Trophoblast cell (in vitro differentiated cells and primary cell): ENCODE data around the gene CLDN2. TPM values are rescaled to one million over a fixed set of nuclear protein-coding genes. Genes with fewer than 3 reads are reported as not detected.
"Not testable (repeated sequence)": the region's sequence is repeated elsewhere in the genome, so short reads cannot be mapped to it uniquely, and the experiment has no call there.

Experiments used
- DNase-seq, 2 donors: peaks; one replicate each; pipeline ENCODE4 v3.0.0-alpha.2; 2016
- H2AFZ ChIP-seq: 2 replicates; pipeline ENCODE4 v1.6.1; 2013; ENCODE audit warnings: low read length, moderate library complexity, mild to moderate bottlenecking; ENCODE audit not compliant: insufficient read depth, poor library complexity
- H2AK5ac ChIP-seq: 2 replicates; pipeline ENCODE4 v1.6.1; 2013; ENCODE audit warnings: mild to moderate bottlenecking, low read length
- H2BK120ac ChIP-seq: 2 replicates; pipeline ENCODE4 v1.6.1; 2013; ENCODE audit warnings: low read length, mild to moderate bottlenecking, moderate library complexity; ENCODE audit not compliant: insufficient read depth, poor library complexity
- H2BK12ac ChIP-seq: 2 replicates; pipeline ENCODE4 v1.6.1; 2013; ENCODE audit warnings: mild to moderate bottlenecking, low read length, moderate library complexity
- H2BK5ac ChIP-seq: 2 replicates; pipeline ENCODE4 v1.6.1; 2013; ENCODE audit warnings: low read length, low read depth, moderate library complexity, mild to moderate bottlenecking; ENCODE audit not compliant: poor library complexity
- H3K14ac ChIP-seq: 2 replicates; pipeline ENCODE4 v1.6.1; 2013; ENCODE audit warnings: mild to moderate bottlenecking, low read length
- H3K18ac ChIP-seq: 2 replicates; pipeline ENCODE4 v1.6.1; 2013; ENCODE audit warnings: mild to moderate bottlenecking, low read length
- H3K23ac ChIP-seq: 2 replicates; pipeline ENCODE4 v1.6.1; 2013; ENCODE audit warnings: low read length
- H3K27ac ChIP-seq: 2 replicates; pipeline ENCODE4 v1.5.1; 2013; ENCODE audit warnings: low read depth, mild to moderate bottlenecking, inconsistent platforms, low read length, moderate library complexity
- H3K27me3 ChIP-seq: 2 replicates; pipeline ENCODE4 v1.6.1; 2013; ENCODE audit warnings: inconsistent platforms, mild to moderate bottlenecking, low read length, moderate library complexity; ENCODE audit not compliant: insufficient read depth
- H3K36me3 ChIP-seq, 2 experiments: 1 replicate in 1 of 2; 2 replicates in 1 of 2; pipeline ENCODE4 v1.6.1; 2013; ENCODE audit warnings: low read length in 2 of 2, mild to moderate bottlenecking in 2 of 2, moderate library complexity in 1 of 2; ENCODE audit not compliant: insufficient read depth in 2 of 2, control insufficient read depth in 1 of 2
- H3K4ac ChIP-seq: 2 replicates; pipeline ENCODE4 v1.6.1; 2013; ENCODE audit warnings: low read depth, mild to moderate bottlenecking, low read length, moderate library complexity
- H3K4me1 ChIP-seq, 2 experiments: 1 replicate in 1 of 2; 2 replicates in 1 of 2; pipeline ENCODE4 v1.6.1; 2013; ENCODE audit warnings: low read length in 2 of 2, mild to moderate bottlenecking in 2 of 2, moderate library complexity in 1 of 2; ENCODE audit not compliant: insufficient read depth in 2 of 2, control insufficient read depth in 1 of 2
- H3K4me2 ChIP-seq: 2 replicates; pipeline ENCODE4 v1.6.1; 2013; ENCODE audit warnings: inconsistent platforms, mild to moderate bottlenecking, low read length, moderate library complexity
- H3K4me3 ChIP-seq: 2 replicates; pipeline ENCODE4 v1.5.1; 2013; ENCODE audit warnings: mild to moderate bottlenecking, low read depth, low read length, inconsistent platforms
- H3K79me1 ChIP-seq: one replicate; pipeline ENCODE4 v1.6.1; 2013; ENCODE audit warnings: low read length
- H3K79me2 ChIP-seq: 2 replicates; pipeline ENCODE4 v1.6.1; 2013; ENCODE audit warnings: low read length, mild to moderate bottlenecking; ENCODE audit not compliant: control insufficient read depth, insufficient read depth, poor library complexity
- H3K9ac ChIP-seq: 2 replicates; pipeline ENCODE4 v1.6.1; 2013; ENCODE audit warnings: mild to moderate bottlenecking, low read length
- H3K9me3 ChIP-seq: 2 replicates; pipeline ENCODE4 v1.6.1; 2013; ENCODE audit warnings: low read depth, mild to moderate bottlenecking, control low read depth, inconsistent platforms, low read length; ENCODE audit not compliant: insufficient read depth
- H4K12ac ChIP-seq: 2 replicates; pipeline ENCODE4 v1.6.1; 2013; ENCODE audit warnings: low read depth, mild to moderate bottlenecking, low read length, moderate library complexity
- H4K8ac ChIP-seq: 2 replicates; pipeline ENCODE4 v1.6.1; 2013; ENCODE audit warnings: low read depth, mild to moderate bottlenecking, low read length, moderate library complexity
- H4K91ac ChIP-seq: one replicate; pipeline ENCODE4 v1.6.1; 2013; ENCODE audit warnings: low read depth, mild to moderate bottlenecking, low read length, moderate library complexity
- WGBS: extraction: QIAGEN DNeasy Blood & Tissue Kit; methylation state at CpG from one replicate; pipeline ENCODE4 v1.1.7; 2013; ENCODE audit warnings: missing lambda C conversion rate; ENCODE audit not compliant: insufficient read length, insufficient coverage; ENCODE audit errors: extremely low coverage; 5-methylcytosine and 5-hydroxymethylcytosine counted together
- polyA plus RNA-seq: library from polyadenylated mRNA; stranded (reverse); fragments of 200-250 nt; gene quantifications from 2 replicates; pipeline ENCODE4 v1.2.3, GENCODE V29; 2013

Gene CLDN2
- polyA plus RNA-seq = 0.04 TPM in 1 of 2 replicates, not detected in the other

DNA sequence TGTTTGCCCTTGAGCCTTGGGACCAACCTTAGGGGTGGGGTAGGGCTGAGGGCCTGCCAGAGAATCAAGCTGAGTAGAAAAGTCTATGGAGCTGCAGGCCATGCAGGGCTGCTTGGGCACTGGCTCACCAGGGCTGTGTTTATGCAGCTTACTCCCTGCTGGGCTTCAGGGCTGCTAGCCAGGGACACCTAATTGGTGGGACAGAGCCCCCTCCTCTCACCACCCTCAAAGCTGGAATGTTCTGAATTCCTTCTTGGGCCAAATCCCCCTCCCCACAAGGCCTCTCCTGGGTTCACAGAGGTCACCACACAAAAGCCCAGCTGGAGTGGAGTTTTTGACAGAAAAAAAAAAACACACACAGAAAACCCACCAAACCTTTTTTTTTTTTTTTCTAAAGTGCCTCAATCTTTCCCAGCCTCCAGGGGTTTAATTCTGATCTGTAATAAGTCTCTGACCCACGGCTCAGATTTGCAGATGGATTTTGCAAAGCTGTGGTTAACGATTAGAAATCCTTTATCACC is at the start of gene CLDN2:
TSS of gene CLDN2 (plus strand) at position 471 of the 521 bp plus-strand sequence. CDS start 7,827 bp downstream, outside the sequence.
- no peak within 1 kb of the TSS for H2AFZ ChIP-seq
- no peak within 1 kb of the TSS for H3K4ac ChIP-seq
- no peak within 1 kb of the TSS for H4K8ac ChIP-seq
- H4K12ac ChIP-seq = no peak within 1 kb of the TSS
- no peaks in the 10 kb centered on the region for H3K9me3 ChIP-seq
- H2BK120ac ChIP-seq = no peak within 1 kb of the TSS
- H3K18ac ChIP-seq = no peak within 1 kb of the TSS
- no peak within 1 kb of the TSS for H3K9ac ChIP-seq
- no peak within 1 kb of the TSS for H3K4me2 ChIP-seq
- H2AK5ac ChIP-seq = no peak within 1 kb of the TSS
- WGBS = no CpG with 5 or more reads among the region's 2 CpGs
- DNase-seq = no peak
- H3K27ac ChIP-seq = no peak within 1 kb of the TSS
- H3K79me2 ChIP-seq = no peaks in the 10 kb centered on the region
- no peak within 1 kb of the TSS for H3K4me3 ChIP-seq
- H3K4me1 ChIP-seq = peaks cover 0 to 6% of the 10 kb centered on the region in 2 experiments
- H3K23ac ChIP-seq = no peak within 1 kb of the TSS
- no peak within 1 kb of the TSS for H3K14ac ChIP-seq
- H3K36me3 ChIP-seq = no peaks in the 10 kb centered on the region
- H3K79me1 ChIP-seq = no peaks in the 10 kb centered on the region
- no peak within 1 kb of the TSS for H2BK5ac ChIP-seq
- H3K27me3 ChIP-seq = no peaks in the 10 kb centered on the region
- H2BK12ac ChIP-seq = no peak within 1 kb of the TSS
- H4K91ac ChIP-seq = no peak within 1 kb of the TSS

GRCh38 chrX:106872796-106873195 is 47.4 kb upstream of the CLDN2 start:
- H3K79me2 ChIP-seq, H3K14ac ChIP-seq, H4K91ac ChIP-seq, H2BK12ac ChIP-seq, H3K9ac ChIP-seq, H4K8ac ChIP-seq, H3K36me3 ChIP-seq, H2AFZ ChIP-seq, H3K9me3 ChIP-seq, H3K4ac ChIP-seq, H4K12ac ChIP-seq, H3K4me3 ChIP-seq, H2BK120ac ChIP-seq, H3K4me2 ChIP-seq, H2BK5ac ChIP-seq, H3K79me1 ChIP-seq, H3K18ac ChIP-seq, H3K4me1 ChIP-seq, DNase-seq, H3K23ac ChIP-seq, H2AK5ac ChIP-seq, H3K27ac ChIP-seq, H3K27me3 ChIP-seq: not testable (repeated sequence)
- no CpG with 5 or more reads among the region's 2 CpGs for WGBS

DNA sequence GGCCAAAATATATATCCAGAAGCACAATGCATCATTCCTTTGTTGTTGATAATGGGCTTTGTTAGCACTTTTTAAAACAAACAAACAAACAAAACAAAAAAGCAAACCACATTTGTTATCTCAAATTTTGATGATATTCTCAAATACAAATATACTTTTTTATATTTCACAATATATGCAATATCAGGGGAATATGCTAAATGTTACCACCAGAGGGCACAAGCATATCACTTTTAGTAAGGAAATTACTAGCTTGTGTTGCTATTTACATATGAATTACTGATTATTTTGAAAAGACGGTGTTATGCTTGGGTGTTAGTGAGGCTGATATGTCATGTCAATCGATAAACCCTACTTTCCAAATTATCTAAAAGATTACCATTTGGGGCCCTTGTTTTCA is 46.1 kb upstream of the CLDN2 start:
- H4K8ac ChIP-seq = no peak overlapping the region
- no peak overlapping the region for H3K4me3 ChIP-seq
- no peak overlapping the region for H3K9ac ChIP-seq
- H3K4me2 ChIP-seq = no peak overlapping the region
- DNase-seq = peak in 1 of 2 donors; percentile 65
- H3K9me3 ChIP-seq = no peaks in the 10 kb centered on the region
- no peak overlapping the region for H3K4ac ChIP-seq
- no peak overlapping the region for H4K91ac ChIP-seq
- H2BK12ac ChIP-seq = no peak overlapping the region
- no peak overlapping the region for H2BK120ac ChIP-seq
- H3K36me3 ChIP-seq = no peaks in the 10 kb centered on the region
- no peak overlapping the region for H3K18ac ChIP-seq
- no peaks in the 10 kb centered on the region for H3K27me3 ChIP-seq
- H3K14ac ChIP-seq = no peak overlapping the region
- no CpG with 5 or more reads among the region's 2 CpGs for WGBS
- no peak overlapping the region for H2AFZ ChIP-seq
- no peaks in the 10 kb centered on the region for H3K79me2 ChIP-seq
- no peak overlapping the region for H2BK5ac ChIP-seq
- H3K4me1 ChIP-seq = no peaks in the 10 kb centered on the region
- no peaks in the 10 kb centered on the region for H3K79me1 ChIP-seq
- no peak overlapping the region for H3K27ac ChIP-seq
- H4K12ac ChIP-seq = no peak overlapping the region
- no peak overlapping the region for H2AK5ac ChIP-seq
- H3K23ac ChIP-seq = no peak overlapping the region

DNA sequence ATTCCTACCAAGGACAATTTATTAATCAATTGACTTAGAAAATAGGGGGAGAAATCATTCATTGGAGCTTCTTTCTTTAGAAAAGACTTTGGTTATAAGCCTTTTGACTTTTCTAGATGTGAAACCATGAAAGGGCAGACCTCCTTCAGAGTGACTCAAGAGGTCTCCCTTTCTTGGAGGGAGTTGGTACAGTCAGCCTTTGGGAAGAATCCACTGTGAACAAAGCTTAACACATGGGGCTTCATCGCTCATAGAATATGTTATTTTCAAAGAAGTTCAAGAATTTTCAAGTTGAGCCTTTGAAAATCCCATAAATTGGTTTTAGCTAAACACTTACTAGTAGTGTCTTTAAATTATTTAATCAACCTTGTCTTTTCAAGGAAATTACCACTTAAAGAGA is 45.1 kb upstream of the CLDN2 start:
- H4K12ac ChIP-seq = no peak overlapping the region
- no peak overlapping the region for H2BK5ac ChIP-seq
- no peak overlapping the region for H4K91ac ChIP-seq
- H3K23ac ChIP-seq = no peak overlapping the region
- H3K27me3 ChIP-seq = no peaks in the 10 kb centered on the region
- no peak overlapping the region for H3K4ac ChIP-seq
- no peaks in the 10 kb centered on the region for H3K4me1 ChIP-seq
- no peak overlapping the region for H3K4me2 ChIP-seq
- no peak overlapping the region for H2AK5ac ChIP-seq
- H3K18ac ChIP-seq = no peak overlapping the region
- H3K14ac ChIP-seq = no peak overlapping the region
- H3K36me3 ChIP-seq = no peaks in the 10 kb centered on the region
- H3K4me3 ChIP-seq = no peak overlapping the region
- H3K27ac ChIP-seq = no peak overlapping the region
- no CpG with 5 or more reads among the region's 1 CpG for WGBS
- no peaks in the 10 kb centered on the region for H3K79me1 ChIP-seq
- no peak for DNase-seq
- no peaks in the 10 kb centered on the region for H3K9me3 ChIP-seq
- no peaks in the 10 kb centered on the region for H3K79me2 ChIP-seq
- H2BK12ac ChIP-seq = no peak overlapping the region
- H2BK120ac ChIP-seq = no peak overlapping the region
- no peak overlapping the region for H3K9ac ChIP-seq
- no peak overlapping the region for H4K8ac ChIP-seq
- H2AFZ ChIP-seq = no peak overlapping the region
